GM21723 (cell line): Measurements from ENCODE around the gene SELENOM.

ENCODE experiments used
- ATAC-seq: cut with Tn5 transposase; IDR thresholded peaks from one replicate; pipeline ENCODE4 v1.9.1; 2021; ENCODE audit warnings: mild to moderate bottlenecking, moderate library complexity; ENCODE audit not compliant: unreplicated experiment

The SELENOM gene

DNA sequence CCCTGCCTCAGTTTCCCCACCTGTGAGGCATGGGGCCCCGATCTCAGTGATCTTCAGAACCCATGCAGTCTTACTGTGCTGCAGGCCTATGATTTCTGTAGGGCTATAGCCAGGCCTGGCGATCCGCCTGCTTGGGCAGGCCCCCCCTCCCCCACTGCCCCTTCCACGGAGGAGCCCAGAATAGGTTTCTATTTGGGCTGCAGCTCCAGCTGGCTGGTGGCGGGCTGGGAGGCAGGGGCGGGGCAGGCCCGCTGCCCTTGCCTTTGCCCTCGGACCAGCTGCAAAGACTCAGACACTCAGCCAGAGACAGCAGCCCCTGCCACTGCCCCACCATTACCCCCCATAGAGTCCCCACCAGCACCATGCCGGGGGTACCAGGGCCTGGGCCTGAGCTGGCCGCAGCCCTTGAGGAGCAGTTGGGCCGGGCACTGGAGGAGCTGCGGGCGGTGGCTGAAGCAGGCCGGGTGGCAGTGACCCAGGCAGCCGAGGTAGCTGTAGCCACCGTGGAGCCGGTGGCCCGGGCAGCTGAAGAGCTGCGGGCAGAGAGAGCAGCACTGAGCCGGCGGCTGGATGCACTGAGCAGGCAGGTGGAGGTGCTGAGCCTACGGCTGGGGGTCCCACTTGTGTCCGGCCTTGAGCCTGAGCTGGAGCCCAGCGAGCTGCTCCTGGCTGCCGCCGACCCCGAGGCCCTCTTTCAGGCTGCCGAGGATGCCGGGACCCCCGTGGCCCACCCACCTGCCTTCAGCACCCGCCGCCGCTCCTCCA, 14.1 kb downstream of the SELENOM start:
- no peak for ATAC-seq

DNA sequence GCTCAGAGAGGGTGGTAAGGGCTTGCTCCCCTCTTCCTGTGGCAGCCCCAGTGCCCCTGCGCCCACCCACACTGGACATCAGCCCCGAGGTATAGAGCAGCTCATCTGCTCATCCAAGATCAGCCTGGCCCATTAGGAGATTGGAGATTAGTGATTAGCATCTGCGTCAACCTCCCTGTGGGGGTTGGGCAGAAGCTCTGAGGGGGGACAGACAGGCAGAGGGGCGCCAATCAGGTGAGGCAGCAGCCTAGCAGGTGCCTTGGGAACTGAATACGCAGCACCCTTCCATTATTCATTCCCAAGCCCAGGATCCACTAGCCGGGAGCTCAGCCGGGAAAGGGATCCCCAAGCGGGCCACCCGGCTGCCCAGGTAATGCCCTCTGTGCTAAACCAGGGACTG, 15.2 kb downstream of the SELENOM start:
- ATAC-seq: no peak

DNA sequence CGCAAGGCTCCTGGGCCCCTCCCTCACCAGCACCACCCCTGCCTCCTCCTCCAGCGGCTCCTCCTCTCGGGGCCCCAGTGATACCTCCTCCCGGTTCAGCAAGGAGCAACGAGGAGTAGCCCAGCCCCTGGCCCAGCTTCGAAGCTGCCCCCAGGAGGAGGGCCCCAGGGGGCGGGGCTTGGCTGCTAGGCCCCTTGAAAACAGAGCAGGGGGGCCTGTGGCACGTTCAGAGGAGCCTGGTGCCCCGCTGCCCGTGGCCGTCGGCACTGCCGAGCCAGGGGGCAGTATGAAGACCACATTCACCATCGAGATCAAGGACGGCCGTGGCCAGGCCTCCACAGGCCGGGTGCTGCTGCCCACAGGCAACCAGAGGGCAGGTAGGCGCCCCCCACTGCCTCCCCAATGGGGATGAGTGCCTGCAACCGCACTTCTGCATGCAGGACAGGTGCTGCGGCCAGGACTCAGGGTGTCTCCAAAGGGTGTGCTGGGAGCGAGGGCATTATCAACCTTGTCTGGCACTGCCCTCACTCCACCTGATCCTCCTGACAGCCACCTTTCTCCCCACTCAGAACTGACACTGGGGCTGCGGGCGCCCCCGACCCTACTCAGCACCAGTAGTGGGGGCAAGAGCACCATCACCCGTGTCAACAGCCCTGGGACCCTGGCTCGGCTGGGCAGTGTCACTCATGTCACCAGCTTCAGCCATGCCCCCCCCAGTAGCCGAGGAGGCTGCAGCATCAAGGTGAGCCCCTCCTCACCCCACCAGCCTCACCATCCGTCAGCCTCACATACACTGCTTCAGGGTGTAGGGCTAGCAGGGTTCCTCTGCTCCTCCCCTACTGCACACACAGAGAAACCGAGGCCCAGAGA, 16.0 kb downstream of the SELENOM start:
- no peak for ATAC-seq

DNA sequence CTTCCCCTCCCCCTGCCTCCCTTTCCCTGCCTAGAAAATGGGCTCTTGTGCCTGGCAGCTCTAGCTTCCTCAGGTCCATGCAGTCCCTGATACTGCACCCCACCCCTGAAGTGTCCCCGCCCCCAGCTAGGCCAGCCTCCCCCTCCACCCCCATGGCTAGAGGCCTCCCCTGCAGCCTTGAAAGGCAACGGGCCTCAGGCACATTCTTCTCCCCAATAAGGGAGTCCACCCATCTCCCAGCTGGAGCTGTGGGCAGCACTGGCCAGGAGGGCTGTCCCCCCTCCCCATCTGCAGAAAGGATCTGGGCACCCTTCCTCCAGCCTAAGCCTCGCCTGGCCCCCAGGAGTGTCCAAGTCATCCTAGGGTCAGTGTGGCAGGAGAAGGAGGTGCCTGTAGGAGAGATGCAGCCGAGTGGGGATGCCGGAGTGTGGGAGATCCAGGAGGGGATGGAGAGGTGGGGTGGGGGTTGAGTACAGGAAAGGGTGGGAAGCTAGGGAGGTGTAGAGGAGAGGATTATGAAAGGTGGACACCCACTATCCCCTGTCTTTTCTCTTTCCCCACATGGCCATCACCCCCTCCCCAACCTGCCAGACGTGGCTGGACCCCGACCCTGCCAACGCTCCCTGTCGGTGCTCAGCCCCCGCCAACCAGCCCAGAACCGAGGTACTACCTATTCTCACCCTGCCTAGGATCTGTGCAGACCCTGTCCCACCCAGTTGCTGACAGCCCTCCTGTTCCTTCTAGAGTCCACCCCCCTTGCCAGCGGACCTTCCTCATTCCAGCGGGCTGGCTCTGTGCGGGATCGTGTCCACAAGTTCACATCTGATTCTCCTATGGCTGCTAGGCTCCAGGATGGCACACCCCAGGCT, 16.9 kb downstream of the SELENOM start:
- no peak for ATAC-seq

DNA sequence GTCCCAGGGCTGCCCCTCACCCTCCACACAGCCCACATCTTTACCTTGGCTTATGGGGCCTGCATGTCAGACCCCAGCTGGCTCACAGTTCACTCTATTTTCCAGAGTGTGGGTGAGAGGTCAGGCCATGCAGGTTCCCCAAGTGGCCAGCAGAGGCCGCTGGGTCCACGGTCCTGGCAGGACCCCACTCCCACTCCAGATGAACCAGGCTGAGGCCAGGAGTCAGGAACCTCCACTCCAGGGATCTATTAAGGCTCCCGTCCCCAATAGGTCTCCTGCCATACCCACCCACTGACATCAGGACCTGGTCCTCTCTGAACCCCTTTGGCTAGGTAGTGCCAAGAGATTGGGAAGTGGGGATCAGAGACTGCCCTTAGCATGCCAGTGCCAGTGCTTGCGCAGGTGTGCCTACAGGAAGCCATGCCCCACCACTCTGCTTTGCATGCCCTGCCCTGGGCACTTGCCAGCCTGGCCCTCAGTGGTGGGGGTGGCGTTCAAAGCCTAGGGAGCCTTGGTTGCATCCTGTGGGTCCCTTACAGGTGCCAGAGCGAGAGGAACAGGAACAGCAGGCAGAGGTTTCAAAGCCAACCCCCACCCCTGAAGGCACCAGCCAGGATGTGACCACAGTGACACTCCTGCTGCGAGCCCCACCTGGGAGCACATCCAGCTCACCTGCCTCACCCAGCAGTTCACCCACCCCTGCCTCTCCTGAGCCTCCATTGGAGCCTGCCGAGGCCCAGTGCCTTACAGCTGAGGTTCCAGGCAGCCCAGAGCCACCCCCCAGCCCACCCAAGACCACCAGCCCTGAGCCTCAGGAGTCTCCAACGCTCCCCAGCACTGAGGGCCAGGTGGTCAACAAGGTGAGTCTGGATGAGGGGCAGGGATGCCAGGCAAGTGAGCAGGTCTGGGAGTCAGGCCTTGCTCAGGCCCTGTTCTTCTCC, 17.9 kb downstream of the SELENOM start:
- ATAC-seq: no peak

DNA sequence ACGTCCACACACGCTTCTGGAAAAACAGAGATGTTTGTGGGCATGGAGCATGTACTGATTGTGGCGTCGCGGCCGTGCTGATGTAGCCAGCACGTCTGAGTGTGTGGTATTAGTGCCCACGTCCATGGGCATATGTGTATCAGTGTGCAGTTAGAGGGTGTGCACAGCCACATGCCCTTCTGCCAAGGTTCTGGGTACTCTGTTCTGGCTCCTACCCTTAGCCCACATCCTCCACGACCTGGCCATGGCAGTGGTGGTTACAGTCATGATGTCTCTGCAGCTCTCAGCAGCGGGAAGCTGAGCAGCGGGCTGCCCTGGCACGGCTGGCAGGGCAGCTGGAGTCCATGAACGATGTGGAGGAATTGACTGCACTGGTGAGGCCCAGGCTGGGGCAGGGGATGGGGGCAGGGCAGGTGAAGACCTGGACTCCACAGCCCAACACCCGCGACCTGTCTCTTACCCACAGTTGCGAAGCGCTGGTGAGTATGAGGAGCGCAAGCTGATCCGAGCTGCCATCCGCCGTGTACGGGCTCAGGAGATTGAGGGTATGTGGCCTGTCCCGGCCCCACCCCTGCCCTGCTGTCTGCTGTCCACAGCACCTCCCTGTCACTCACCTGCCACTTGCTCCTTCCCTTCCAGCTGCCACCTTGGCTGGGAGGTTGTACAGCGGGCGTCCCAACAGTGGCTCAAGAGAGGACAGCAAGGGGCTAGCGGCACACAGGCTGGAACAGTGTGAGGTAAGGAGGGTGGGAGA, 19.0 kb downstream of the SELENOM start:
- no peak for ATAC-seq

DNA sequence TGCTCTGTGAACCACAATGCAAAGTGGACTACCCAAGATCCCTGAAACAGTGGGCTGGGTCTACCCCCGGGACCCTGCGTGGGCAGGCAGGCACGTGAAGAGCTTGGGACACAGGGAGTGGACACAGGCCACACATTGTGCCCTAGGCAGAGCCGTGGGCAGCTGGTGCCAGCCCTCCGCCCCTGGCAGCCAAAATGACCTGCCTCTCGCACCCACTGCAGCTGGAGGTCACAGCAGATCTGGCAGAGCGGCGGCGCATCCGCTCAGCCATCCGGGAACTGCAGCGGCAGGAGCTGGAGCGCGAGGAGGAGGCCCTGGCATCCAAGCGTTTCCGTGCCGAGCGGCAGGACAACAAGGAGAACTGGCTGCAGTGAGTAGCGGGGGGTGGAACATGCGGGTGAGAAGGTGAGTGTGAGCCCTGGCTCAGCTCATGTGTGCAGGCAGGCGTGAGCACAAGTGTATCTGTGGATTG, 19.6 kb downstream of the SELENOM start:
- no peak for ATAC-seq

DNA sequence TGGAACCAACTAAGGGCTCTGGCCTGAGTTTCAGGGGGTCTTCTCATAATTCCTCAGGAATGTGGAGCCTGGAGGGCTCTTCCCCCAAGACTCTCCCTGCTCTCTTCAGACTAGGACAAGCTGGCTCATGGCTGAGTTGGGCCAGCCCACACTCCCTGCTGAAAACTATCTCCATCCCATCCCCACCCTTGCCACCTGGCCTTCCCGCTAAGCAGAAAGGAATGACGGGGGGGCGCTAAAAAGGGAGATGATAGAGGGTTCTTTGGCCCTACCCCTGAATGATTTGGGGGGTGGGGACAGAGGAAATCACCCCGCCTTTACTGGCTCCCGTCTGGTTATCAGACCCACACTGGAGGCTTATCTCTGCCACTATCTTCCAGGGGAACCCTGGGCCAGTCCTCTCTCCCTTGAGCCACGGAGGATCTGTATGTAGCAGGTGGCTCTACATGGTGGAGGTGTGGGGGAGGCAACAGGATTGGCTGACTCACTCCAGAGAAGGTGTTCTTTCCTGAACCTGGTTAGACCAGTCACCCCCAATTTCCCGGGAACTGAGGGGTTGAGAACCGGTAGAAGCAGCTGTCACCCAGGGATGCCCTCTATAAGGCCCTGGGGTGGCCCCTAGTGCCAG, 20.6 kb downstream of the SELENOM start:
- ATAC-seq: no peak

DNA sequence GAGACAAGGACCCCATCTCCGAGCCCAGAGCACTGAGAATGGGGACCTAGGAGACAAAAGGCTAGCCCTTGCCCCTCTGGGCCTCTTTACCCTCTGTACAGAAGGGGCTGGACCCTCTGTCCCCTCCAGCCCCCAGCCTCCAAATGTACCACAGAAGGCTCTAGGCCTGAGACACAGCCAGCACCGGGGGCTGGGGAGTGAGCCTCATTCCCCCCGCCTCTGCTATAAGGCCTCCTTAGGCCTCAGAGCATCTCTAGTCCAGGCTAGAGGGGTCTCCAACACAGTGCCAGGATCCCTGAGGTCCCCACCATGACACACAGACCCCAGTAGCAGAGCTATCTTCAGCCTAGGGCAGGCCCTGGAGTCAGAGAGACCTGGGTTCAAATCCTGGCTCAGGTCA, 21.4 kb downstream of the SELENOM start:
- no peak for ATAC-seq

DNA sequence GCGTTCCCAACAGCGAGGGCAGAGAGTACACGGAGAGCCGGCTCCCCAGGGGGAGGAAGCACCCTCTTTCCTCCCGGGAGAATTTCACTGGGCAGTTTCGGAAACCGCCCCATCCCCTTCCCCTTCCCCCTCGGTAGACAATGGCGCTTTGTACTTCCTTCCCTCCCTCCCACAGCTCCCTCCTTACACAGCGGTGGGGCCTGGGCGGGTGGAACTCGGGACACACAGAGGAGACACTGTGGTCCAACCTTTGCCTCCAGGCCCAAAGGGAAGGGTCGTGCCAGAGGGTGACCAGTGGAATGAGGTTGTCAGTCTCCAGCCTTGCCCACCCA, 21.9 kb downstream of the SELENOM start:
- ATAC-seq: no peak

DNA sequence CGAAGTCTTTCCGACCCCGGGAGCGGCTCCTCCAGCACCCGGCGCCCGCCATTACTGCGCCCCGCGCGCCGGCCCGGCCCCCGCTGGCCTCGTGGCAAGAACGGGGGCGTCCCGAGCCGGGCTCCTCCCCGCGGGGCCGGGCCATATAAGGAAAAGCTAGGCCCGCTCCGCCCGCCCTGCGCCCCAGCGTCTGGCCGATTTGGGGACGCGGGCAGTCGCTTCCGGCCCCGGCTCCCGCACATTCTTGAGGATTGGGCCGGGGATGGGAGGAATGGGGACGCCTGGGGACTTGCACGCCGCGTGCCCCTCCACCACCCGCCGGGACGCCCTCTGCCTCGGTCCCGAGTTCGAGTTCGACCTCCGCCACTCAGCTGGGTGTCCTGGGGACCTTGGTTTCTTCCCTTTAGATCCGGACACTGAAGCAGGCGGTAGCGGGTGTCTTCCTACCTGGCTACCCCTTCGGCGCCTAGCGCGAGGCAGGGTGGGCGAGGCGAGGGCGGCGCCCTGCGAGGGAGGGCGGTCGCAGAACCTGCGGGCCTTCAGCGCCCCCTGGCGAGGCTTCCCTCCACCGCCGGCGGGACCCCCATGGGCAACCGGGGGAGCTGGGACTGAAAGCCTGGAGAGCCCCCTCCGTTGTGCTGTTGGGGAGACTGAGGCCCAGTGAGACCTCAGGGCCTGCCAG, 22.4 kb downstream of the SELENOM start:
- peak; percentile 59 for ATAC-seq

DNA sequence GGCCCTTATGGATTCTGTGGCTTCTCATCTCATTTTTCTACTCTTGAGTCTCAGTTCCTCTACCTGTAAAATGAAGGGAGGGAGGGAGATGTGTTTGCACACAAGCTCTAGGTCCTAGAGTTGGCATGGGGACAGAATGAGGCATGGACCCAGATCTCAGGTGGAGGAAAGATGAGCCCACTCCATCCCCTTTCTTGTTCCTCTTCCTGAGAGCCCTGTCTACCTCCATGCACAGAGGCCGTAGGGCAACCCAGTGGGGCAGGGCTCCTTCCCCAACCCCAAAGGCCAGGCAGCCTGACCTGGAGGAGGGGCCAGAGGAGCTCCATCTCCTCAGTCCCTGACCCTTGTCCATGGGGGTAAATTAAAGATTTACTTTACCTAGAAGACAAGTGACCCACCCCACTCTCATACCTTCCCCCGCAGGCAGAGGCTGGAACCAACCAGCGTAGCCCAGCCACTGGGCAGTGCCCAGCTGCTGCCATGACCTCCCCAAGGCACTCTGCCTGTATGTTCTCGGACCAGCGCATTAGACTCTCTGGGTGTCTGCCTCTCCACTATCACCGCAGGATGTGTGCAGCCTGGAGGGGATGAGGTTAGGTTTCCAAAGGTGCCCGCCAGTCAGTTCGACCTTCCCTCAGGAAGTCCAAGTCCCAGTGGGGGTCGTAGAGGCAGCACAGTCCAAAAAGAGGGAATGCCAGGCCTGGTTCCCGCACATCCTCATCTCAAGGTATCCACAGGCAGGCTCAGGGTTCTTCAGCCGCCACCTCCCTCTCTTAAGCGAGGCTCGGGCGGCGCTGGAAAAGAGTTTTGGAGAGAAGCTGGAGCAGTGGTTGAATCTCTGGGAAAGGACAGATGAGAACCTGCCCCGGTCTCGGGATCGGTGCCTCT, 23.2 kb downstream of the SELENOM start:
- ATAC-seq: peak; percentile 1

DNA sequence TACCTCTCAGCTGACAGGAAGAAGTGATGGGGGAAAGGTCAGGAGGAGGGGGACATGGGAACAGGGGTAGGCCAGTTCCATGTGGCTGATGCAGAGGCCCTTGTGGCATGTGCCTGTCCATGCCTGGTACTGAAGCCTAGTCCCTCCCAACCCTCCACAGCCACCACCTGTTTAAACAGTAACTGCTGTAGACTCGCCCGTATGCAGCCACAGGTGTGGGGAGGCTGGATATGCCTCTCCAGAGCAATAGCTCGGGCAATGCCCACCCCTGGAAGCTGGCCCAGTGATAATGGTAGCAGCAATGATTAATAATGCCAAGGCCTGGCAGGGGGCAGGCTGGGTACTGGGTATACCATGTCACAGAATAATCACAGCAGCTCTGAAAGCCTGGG, 24.0 kb downstream of the SELENOM start:
- ATAC-seq: no peak

DNA sequence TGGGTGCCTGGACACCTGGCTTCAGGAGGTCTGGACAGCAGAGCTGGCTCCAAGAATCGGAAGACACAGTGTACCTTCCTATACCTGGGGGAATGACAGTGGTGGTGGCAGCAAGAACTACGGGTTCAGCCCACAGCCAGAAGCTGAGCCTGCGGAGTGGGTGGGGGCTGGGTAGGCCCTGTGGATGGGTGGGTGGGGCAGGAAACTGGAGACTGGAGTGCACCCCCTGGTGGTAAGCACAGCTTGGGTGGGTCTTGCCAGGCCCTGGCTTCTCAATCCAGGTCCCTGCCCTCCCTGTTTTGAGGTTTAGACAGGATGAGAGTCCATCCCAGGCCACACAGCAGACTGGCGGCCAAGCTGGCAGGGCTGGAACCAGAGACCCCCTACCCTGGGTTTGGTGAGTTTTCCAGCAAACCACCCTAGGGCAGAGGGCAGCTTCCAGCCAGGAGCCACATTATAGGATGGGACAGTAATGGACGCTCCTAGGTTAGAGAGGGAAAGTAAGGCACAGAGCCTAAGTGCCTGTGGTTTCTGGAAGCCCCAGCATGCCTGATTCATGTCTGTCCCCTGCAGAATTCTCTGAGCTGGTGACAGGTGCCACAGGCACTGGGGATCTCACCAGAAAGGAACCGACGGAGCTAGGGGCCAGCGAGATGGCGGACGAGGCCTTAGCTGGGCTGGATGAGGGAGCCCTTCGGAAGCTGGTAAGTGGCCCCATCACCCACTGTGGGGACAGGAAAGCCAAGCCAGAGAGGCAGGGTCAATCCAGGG, 24.6 kb downstream of the SELENOM start:
- no peak for ATAC-seq

DNA sequence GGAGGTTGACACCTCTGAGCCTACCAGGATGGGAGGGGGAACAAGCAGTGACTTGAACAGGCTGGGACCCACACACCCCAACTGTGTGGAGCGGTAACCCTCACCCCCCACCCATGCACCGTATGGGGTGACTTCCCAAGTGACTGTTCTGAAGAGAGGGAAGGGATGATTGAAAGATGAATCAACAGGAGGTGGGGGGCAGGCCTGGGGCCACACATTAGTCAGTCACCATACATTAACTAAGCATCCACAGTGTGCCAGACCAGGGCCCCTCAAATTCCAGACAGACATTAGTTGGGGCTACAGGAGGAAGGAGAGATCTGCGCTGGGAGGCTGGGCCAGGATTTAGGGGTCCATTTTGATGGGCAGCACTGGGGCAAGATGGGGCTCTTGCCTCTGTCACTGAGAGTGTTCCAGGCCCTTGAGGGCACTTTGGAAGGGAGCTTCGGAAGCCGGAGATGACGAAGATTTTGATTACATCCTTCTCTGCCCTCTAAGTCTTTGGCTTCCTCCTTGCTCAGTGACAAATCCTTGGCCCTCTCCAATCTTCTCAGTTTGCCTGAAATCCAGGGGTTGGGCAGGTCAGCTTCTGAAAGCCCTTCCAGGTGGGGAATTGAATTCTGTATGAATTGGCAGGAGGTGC, 25.3 kb downstream of the SELENOM start:
- no peak for ATAC-seq
